Effector memory CD8-positive, alpha-beta T cell (primary cell): ENCODE measurements around the gene ENTHD1.

Source experiments
- ATAC-seq: fragments of 150-1000 bp; cut with Tn5 transposase; replicated peaks from 2 replicates; pipeline ENCODE4 v1.10.0; 2021; ENCODE audit warnings: mild to moderate bottlenecking, moderate library complexity
- DNase-seq, 3 experiments: peaks; one replicate each; pipeline ENCODE4 v3.0.0; 2021
- H3K27ac Mint-ChIP-seq, 2 donors: one replicate each; pipeline ENCODE4 v1.8.0; 2022; ENCODE audit warnings: mild to moderate bottlenecking in 2 of 2, mixed read lengths in 2 of 2, moderate library complexity in 2 of 2
- H3K27me3 Mint-ChIP-seq, 2 donors: one replicate each; pipeline ENCODE4 v1.8.0; 2022; ENCODE audit warnings: mixed read lengths in 2 of 2
- H3K36me3 Mint-ChIP-seq: one replicate; pipeline ENCODE4 v1.8.0; 2022; ENCODE audit warnings: mild to moderate bottlenecking, moderate library complexity, mixed read lengths; ENCODE audit not compliant: insufficient read depth
- H3K4me1 Mint-ChIP-seq, 2 donors: one replicate each; pipeline ENCODE4 v1.8.0; 2022; ENCODE audit warnings: low read depth in 2 of 2, mixed read lengths in 2 of 2
- H3K4me3 Mint-ChIP-seq, 2 donors: one replicate each; pipeline ENCODE4 v1.8.0; 2022; ENCODE audit warnings: mild to moderate bottlenecking in 2 of 2, mixed read lengths in 2 of 2, moderate library complexity in 2 of 2
- H3K9me3 Mint-ChIP-seq, 2 donors: one replicate each; pipeline ENCODE4 v1.8.0; 2022; ENCODE audit warnings: mixed read lengths in 2 of 2

ENTHD1 gene

DNA sequence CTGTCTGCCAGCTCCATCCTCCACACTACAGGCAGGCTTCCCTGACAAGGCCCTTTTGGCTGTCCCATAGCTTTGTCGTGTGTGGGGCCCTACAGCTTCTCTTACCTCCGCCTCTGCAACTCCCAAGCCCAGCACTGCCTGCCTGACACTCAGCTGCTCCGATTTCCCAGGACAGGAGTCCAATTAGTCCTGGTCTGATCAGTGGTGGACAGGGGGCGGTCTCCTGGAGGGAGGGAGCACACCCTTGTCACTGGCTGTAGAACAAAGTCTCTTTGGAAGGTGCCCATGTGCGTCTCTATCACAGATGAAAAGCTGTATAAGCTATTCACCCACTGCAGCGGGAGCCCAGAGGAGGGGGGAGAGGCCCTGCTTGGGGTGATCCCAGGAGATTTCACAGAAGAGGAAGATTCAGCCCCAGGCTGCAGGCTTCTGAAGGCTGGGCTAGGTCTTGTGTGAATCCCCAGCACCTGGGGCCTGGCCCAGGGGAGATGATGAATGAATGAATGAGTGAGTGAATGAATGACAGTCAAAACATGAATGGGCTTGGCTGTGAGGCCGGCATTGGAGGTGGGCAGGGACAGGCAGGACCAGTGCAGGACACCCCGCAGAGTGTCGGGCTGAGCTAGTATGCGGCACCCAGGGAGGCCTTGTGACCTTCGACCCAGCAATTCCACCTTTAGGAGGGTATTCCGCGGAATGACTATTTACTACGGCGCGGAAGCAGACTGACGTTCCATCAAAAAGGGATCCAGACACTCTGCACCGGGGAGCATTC lies 180.6 kb downstream of the ENTHD1 start:
- Mint-ChIP-seq H3K4me1 (peaks cover 2 to 5% of the 10 kb centered on the region in 2 donors), H3K27me3 (peaks cover 9 to 51% of the 10 kb centered on the region in 2 donors), H3K4me3 (no peak overlapping the region), H3K9me3 (no peaks in the 10 kb centered on the region), H3K36me3 (no peaks in the 10 kb centered on the region), H3K27ac (no peak overlapping the region)
- ATAC-seq, result no peak
- DNase-seq, result no peak

DNA sequence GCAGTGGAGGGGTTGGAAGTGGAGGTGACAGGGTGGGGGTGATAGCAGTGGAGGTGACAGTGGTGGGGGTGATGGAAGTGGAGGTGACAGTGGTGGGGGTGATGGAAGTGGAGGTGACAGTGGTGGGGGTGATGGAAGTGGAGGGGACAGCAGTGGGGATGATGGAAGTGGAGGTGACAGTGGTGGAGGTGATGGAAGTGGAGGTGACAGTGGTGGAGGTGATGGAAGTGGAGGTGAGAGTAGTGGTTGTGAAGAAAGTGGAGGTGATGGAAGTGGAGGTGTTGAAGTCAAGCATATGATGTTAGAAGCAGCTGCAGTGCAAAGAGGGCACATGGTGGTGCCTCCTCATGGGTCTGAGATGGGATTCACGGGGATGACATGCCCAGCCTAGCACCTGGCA lies 181.5 kb downstream of the ENTHD1 start:
- Mint-ChIP-seq H3K27me3 (peaks cover 9 to 51% of the 10 kb centered on the region in 2 donors), H3K36me3 (no peaks in the 10 kb centered on the region), H3K27ac (peak overlapping the region in 1 of 2 donors; percentile 46), H3K4me3 (no peak overlapping the region), H3K4me1 (peaks cover 2 to 5% of the 10 kb centered on the region in 2 donors), H3K9me3 (no peaks in the 10 kb centered on the region)
- ATAC-seq (no peak), DNase-seq (no peak)

DNA sequence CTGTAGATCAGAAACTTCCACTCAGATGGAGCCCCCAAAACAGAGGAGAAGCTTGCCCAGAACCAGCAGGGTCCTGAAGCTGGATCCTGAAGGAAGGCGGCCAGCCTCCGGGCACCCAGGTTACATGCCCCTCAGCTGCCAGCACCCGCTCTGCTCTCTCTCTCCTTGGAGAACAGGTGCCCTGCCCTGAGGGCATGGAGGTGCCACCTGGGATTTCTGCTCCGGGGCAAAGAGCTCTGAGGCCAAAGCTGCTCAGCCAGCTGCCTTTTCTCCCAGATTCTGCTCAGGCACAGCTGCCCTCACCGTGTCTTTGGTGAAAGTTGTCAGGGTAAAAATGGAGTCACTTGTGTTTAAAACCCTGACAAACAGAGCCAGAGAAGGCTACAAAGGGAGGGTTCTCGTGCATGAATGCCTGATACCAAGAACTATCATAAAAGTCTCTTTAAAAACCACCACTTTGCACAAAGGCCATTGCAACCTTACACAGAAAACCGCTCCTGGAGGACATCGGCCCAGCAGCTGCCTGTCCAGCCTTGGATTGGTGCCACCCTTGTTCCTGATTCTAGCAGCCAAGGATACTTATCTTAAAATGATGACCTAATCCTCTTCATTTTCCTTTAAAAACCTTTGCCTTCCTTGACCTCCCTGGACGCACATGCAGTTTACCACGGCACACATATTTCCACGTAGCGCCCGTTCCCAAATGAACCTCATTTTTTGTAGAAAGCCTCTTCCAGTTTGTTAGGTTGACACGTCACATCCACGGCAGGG lies 183.0 kb downstream of the ENTHD1 start:
- no peaks in the 10 kb centered on the region for H3K36me3 Mint-ChIP-seq
- ATAC-seq (no peak), DNase-seq (no peak)
- no peak overlapping the region for H3K4me3 Mint-ChIP-seq
- peaks cover 9 to 43% of the 10 kb centered on the region in 2 donors for H3K27me3 Mint-ChIP-seq
- no peaks in the 10 kb centered on the region for H3K9me3 Mint-ChIP-seq
- peaks cover 2 to 5% of the 10 kb centered on the region in 2 donors for H3K4me1 Mint-ChIP-seq
- H3K27ac Mint-ChIP-seq, result no peak overlapping the region

DNA sequence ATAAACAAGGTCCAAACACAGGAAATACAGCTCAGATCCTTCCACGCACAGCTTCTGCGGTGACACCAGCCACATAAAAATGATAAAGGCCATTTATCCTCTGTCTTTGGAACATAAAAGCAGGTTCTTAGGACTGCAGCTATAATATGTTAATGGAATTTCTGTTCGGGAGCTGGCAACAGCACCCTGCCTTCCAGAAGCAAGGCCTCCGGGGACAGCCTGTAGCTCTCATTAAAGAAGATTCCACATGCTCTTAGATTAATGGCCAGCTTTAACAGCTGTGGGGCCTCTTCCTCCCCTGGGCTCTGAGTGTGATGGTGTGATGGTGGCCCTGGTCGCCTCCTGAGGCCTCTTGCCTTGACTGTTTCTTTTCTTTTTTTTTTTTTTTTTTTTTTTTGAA lies 185.7 kb downstream of the ENTHD1 start:
- no peaks in the 10 kb centered on the region for H3K36me3 Mint-ChIP-seq
- H3K4me3 Mint-ChIP-seq, result no peak overlapping the region
- H3K27ac Mint-ChIP-seq, result no peak overlapping the region
- ATAC-seq, result no peak
- H3K9me3 Mint-ChIP-seq, result no peaks in the 10 kb centered on the region
- no peak for DNase-seq
- H3K27me3 Mint-ChIP-seq, result peaks cover 15 to 58% of the 10 kb centered on the region in 2 donors
- peaks cover 0 to 2% of the 10 kb centered on the region in 2 donors for H3K4me1 Mint-ChIP-seq

DNA sequence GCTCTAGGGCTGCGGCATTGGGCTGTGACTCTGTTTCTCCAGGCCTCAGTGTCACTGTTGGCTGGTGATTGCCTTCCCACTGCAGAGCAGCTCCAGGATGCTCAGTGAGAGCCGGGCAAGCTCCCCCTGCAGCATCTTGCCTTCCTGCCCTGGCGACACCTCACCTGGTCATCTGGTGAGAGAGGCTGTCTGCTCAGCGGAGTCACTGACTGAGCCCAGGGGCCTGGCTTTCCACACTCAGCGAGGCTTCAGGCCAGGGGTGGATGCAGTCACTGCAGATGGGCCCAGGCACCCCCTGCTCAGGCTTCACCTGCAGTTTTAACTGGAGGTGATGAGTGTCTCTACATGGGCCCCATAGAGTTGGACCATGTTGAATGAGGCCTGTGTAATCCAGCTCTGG lies 186.2 kb downstream of the ENTHD1 start:
- Mint-ChIP-seq H3K36me3 (no peaks in the 10 kb centered on the region), H3K27ac (no peak overlapping the region)
- ATAC-seq, result no peak

DNA sequence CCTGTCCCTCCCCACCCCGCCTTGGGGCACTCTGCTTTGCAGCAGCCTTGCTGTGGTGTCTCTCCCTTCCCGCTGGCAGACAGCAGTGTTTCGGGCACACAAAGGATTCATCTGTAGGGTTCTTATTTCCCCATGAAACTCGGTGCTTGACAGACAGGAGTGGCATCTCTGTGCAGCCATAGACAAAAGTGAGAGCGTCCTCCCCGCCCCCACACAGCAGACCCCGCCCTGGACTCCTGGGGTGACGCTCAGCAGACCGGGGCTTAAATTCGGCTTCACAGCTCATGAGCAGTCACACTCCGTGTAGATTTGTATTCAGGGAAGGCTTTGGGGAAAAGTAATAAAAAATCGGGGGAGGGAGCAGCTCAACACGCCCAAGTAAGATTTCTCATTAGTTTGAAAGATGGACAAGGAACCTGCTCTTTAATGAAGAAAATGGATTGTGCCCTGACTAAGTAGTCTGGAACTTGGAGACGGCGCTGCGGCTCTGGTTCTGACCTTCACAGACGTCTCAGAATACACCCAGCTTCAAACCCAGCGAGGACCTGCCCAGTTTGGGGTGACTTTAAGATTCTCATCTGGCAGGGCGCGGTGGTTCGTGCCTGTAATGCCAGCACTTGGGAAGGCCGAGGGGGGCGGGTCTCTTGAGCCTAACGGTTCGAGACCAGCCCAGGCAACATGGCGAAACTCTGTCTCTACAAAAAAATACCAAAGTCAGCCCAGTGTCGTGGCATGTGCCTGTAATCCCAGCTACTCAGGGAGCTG lies 187.0 kb downstream of the ENTHD1 start:
- peaks cover 0 to 2% of the 10 kb centered on the region in 2 donors for H3K4me1 Mint-ChIP-seq
- no peak overlapping the region for H3K27ac Mint-ChIP-seq
- H3K36me3 Mint-ChIP-seq, result no peaks in the 10 kb centered on the region
- H3K9me3 Mint-ChIP-seq, result no peaks in the 10 kb centered on the region
- no peak overlapping the region for H3K4me3 Mint-ChIP-seq
- DNase-seq, result no peak
- peaks cover 15 to 53% of the 10 kb centered on the region in 2 donors for H3K27me3 Mint-ChIP-seq
- ATAC-seq, result no peak

More for the DNA sequence above, 186.2 kb downstream of the ENTHD1 start:
- peaks cover 15 to 56% of the 10 kb centered on the region in 2 donors for H3K27me3 Mint-ChIP-seq
- H3K4me1 Mint-ChIP-seq, result peaks cover 0 to 2% of the 10 kb centered on the region in 2 donors
- DNase-seq, result no peak
- H3K9me3 Mint-ChIP-seq, result no peaks in the 10 kb centered on the region
- H3K4me3 Mint-ChIP-seq, result no peak overlapping the region

DNA sequence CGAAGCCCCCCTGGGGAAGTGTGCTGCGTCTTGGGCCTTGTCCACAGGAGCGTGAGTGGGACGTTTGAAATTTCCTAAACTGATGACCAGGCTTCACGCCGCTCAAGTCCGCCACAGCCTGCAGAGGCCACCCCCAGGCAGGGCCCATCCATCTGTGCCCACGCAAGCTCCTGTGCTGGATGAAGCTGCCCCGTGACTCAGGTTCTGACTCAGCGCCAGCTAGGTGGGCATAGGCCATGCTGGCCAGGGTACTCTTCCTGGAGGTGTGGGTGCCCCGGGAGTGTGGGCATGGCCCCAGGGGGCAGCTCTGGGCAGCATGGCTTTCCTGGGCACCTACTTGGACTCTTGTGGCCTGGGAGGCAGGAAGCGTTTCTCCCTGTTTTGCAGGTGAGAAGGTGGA lies 188.2 kb downstream of the ENTHD1 start:
- Mint-ChIP-seq H3K4me3 (no peak overlapping the region), H3K27ac (no peak overlapping the region), H3K4me1 (peaks cover 0 to under 1% of the 10 kb centered on the region in 2 donors), H3K36me3 (no peaks in the 10 kb centered on the region), H3K9me3 (no peaks in the 10 kb centered on the region), H3K27me3 (peaks cover 12 to 53% of the 10 kb centered on the region in 2 donors)
- DNase-seq (no peak), ATAC-seq (no peak)

DNA sequence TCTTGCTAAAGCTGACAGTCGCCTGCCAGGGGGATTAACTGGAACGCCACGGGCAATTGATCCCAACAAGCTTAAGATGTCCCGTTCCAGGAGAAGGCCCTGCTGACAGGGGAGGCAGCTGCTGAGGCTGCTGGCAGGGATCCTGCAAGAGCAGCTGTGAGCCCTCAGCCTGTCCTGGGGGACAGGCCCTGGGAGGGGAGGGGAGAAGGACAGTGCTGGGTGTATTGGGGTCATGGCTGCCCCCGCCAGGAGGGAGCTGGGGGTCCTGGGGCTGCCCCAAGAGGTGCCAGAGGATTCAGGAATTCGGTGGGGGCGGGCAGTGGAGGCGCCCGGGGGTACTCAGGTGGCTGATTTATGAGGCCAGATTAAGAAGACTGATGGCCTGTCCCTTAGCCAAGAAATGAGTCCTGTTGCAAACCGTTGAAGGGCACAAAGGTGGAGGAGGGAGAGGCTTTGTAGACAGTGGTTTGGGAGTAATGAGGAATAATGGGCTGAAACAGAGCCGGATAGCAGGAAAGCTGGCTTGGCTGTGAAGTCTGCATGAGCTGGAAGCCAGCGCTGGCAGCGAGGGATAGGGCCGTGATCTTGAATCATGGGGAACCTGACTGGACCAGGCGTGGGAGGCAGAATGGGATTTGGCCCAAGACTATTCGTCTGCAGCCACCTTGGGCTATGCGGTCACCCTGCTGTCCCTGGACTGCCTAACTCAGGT lies 189.5 kb downstream of the ENTHD1 start:
- no peaks in the 10 kb centered on the region for H3K9me3 Mint-ChIP-seq

DNA sequence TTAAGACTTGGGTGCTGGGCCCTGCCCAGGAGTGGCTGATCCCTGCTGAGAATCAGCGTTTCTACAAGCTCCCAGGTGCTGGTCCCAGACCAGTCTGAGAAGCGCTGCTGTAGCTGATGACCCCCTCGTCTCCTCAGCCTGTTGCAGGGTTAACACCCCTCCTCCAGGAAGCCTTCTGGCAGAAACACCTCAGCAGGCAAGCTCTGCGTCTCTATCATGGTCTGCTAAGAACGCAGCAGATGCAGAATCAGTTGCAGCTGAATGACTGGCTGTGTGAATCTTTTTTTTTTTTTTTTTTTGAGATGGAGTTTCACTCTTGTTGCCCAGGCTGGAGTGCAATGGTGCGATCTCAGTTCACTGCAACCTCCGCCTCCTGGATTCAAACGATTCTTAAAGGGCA lies 190.5 kb downstream of the ENTHD1 start:
- Mint-ChIP-seq H3K4me3 (no peak overlapping the region), H3K27ac (no peak overlapping the region), H3K9me3 (no peaks in the 10 kb centered on the region), H3K4me1 (no peaks in the 10 kb centered on the region), H3K27me3 (peaks cover 6 to 34% of the 10 kb centered on the region in 2 donors), H3K36me3 (no peaks in the 10 kb centered on the region)
- ATAC-seq (no peak), DNase-seq (no peak)

More for the DNA sequence above, 189.5 kb downstream of the ENTHD1 start:
- ATAC-seq, result no peak
- H3K27ac Mint-ChIP-seq, result no peak overlapping the region
- H3K4me3 Mint-ChIP-seq, result no peak overlapping the region
- H3K27me3 Mint-ChIP-seq, result peaks cover 6 to 44% of the 10 kb centered on the region in 2 donors
- H3K4me1 Mint-ChIP-seq, result no peaks in the 10 kb centered on the region
- no peaks in the 10 kb centered on the region for H3K36me3 Mint-ChIP-seq
- DNase-seq, result no peak

DNA sequence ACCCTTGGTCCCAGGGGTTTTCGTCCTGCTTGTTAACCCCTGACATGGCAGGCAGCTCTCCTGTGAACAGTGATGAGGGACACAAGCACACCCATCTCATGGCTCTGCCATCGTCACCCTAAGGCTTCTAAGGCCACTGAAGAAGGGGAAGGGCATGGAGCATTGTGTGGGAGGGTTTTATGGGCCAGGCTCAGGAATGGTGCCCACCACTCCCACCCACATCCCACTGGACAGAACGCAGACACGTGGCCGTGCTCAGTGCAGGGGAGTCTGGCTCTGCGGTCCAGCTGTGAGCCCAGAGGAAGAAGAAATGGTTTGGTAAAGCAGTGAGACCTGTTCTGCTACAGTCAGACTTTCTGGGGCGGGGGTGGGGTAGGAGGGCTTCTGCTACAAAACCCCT lies 193.0 kb downstream of the ENTHD1 start:
- DNase-seq, result no peak
- ATAC-seq, result no peak
- Mint-ChIP-seq H3K9me3 (no peaks in the 10 kb centered on the region), H3K27me3 (peaks cover 6 to 37% of the 10 kb centered on the region in 2 donors), H3K4me3 (no peak overlapping the region), H3K36me3 (no peaks in the 10 kb centered on the region), H3K27ac (no peak overlapping the region), H3K4me1 (no peaks in the 10 kb centered on the region)

DNA sequence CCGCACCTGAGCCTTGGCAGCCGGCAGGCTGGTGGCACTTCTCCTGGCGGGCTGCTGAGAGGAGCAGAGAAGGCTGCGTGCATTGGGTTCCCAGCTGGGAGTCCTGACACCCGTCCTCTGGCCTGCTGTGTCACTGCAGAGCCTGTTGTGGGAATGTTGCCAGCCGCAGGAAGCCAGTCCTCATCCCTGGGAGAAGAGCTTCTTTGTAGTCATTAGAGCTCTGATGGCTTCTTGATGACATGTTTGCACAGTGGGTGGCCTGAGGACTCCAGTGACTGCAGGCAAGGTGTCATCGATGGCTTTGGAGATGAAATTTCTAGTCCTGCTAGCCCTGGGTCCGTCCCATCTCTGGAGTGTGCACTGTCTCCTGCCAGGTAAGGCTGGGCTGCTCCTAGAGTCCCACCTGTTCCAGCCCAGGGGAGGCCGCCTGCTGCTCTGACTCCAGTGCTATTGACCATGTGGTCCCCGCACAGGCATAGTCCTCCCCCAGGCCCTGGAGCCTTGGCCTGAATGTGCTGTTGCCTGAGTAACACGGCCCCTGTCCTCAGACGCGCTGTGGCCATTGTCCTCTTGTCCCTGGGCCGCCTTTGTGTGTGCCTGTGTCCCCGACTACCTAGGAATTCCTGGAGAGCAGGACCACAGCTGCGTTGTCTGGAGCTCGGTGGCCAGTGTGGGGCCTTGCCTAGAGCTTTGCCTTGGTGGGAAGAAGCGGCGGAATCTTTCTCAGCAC lies 193.8 kb downstream of the ENTHD1 start:
- Mint-ChIP-seq H3K27ac (no peak overlapping the region), H3K9me3 (no peaks in the 10 kb centered on the region), H3K4me1 (no peaks in the 10 kb centered on the region), H3K36me3 (no peaks in the 10 kb centered on the region), H3K4me3 (no peak overlapping the region), H3K27me3 (peaks cover 7 to 45% of the 10 kb centered on the region in 2 donors)
- ATAC-seq (no peak), DNase-seq (no peak)

DNA sequence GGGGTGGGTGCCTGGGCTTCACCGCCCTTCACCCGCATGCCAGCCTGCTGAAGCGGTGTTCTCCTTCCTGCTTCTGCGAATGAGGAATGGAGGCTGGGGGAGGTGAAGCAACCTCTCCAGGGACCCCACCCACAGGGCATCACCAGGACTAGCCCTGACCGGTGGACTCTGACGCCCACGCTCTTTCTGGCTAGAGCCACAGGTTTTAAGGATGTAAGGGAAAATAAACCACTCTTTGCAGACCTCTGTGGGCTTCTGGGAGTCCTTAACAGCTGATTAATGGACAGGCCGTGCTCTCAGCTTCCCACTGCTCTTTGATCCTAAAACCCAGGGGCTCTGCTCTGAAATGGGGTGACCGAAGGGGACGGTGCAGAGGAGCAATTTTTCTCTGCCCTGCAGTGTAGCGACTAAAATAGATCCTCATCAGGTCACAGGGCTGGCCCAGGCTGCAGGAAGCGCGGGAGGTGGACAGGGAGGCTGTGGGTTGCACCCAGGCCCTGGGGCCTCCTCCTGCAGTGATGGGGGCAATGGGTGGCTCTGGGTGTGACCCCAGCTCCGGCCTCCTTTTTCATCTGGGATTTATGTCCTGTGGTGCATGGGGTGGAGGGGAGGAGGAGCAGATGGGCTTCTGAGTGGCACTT lies 195.7 kb downstream of the ENTHD1 start:
- H3K27me3 Mint-ChIP-seq, result peaks cover 9 to 48% of the 10 kb centered on the region in 2 donors
- no peak overlapping the region for H3K4me3 Mint-ChIP-seq
- DNase-seq, result no peak
- H3K27ac Mint-ChIP-seq, result no peak overlapping the region
- ATAC-seq, result no peak
- H3K4me1 Mint-ChIP-seq, result no peaks in the 10 kb centered on the region
- no peaks in the 10 kb centered on the region for H3K36me3 Mint-ChIP-seq
- H3K9me3 Mint-ChIP-seq, result no peaks in the 10 kb centered on the region
